Ureter (tissue), 1 donor: ENCODE measurements around the gene ZNF544. TPM values are rescaled to one million over a fixed set of nuclear protein-coding genes. Genes with fewer than 3 reads are reported as not detected.
A peak's percentile ranks its signal among the peaks of the same experiment; 100 is the strongest.
"Not testable (repeated sequence)": the region's sequence is repeated elsewhere in the genome, so short reads cannot be mapped to it uniquely, and the experiment has no call there.

Source experiments
- DNase-seq: peaks from one replicate; pipeline ENCODE4 v3.0.0-alpha.2; 2020; ENCODE audit warnings: low spot score
- total RNA-seq: library from RNA; stranded (reverse); gene quantifications from one replicate; pipeline ENCODE4 v1.2.4, GENCODE V29; 2023
- donor health status: DM: yes; HTN: yes; CAD: no.

Gene ZNF544
- total RNA-seq, 1 donor from 2014 or later = 46.4 TPM

DNA sequence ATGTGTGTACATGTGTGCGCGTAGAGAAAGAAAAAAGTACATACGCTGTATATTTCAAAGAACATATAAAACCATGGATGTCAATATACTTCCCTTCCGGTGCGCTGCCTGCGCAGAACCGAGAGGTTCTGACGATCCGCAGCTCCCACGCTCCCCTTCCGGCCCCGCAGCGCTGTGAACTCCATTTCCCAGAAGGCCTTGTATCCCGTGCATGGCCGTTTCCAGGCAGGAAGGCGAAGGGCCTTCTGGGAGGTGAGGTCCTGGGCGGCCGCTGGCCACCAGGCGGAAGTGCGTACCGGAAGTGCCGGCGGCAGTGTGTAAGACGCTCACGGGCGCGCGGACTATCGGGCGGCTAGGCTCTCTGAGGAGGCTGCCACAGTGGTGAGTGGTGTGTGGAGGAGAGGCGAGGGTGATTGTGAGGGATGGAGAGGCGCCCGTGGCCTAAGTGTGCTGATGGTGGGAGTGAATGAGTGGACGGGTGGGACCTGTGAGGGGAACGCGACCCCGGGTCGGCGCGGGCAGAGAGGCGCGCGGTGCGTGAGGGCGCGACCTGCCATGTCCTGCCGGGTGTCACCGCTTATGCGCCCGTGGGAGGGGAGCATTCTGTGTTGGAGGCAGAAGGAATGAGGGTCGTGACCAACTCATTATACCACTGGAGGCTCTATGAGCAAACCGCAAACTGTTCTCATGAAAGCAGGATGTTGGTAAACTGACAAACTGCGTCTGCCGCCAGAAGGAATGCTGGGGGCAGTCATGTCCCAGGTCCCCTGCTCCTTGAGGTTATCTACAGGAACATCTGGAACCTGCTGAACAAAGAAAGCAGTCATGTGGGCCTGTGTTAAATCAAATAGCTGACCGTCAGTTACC is 76.6 kb downstream of the ZNF544 start, which contains the start of gene ERVK3-1:
Gene ERVK3-1 (plus strand): TSS at position 313 of the 867 bp plus-strand sequence. CDS start 6,792 bp downstream, outside the sequence.
- DNase-seq = peak; percentile 95

DNA sequence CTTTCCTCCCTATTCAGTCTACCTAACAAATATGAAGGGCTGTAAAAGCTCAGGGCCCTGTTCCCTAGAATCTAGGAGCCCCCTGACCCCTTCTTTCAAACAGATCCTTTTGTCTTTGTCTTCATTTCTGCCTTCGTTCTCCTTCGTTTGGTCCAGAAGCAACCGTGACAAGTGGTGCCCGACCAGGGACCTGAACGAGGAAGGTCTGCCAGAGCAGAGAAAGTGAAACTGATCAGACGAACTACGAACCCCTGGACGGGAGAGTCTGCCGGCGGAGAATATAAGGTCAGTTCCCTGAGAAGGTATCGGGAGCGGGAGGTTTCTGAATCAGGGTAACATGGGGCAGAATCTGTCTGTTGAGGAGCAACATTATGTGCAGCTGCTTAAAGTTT is 77.2 kb downstream of the ZNF544 start:
- DNase-seq = no peak

DNA sequence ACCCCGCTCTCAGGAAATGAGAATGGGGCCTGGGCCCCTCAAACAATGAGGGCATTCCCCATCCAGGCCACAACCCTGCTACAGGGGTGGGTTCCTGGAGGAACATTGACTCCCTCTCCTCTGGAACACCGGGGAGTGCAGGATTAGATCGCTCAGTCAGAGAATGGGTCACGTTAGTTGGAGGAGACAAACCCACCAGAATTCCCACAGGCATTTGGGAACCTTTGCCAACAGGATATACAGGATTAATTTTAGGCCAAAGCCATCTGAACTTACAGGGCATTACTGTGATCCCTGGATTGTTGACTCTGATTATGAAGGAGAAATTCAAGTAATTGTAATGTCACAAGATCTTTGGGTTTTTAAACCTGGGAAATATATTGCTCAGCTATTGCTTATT is 79.0 kb downstream of the ZNF544 start:
- no peak for DNase-seq

DNA sequence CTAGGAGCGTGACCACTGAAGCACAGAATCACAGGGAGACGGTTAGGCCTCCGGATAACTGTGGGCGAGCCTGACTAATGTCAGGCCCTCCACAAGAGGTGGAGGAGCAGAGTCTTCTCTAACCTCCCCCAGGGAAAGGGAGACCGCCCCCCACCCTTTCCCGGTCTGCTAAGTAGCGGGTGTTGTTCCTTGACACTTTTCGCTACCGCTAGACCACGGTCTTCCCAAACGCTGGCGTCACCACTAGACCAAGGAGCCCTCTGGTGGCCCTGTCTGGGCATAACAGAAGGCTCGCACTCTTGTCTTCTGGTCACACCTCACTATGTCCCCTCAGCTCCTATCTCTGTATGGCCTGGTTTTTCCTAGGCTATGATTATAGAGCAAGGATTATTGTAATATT is 82.0 kb downstream of the ZNF544 start:
- not testable (repeated sequence) for DNase-seq

DNA sequence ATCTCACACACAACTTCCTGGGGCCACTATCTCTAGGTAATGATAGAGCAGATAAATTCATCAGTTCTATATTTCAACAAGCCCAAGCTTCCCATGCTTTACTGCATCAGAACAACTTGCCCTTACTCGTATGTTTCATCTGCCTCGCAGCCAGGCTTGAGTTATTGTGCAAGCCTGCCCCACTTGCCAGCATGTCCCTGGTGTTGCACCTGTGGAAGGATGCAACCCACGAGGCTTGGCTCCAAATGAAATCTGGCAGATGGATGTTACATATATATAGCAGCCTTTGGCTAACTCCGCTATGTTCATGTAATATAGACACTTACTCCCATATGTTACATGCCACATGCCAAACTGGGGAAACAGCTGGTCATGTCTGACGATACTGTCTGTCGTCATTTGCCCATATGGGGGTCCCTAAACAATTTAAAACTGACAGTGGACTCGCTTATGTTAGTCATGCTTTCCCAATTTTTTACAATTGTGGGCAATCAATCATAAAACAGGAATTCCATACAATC is 82.7 kb downstream of the ZNF544 start:
- DNase-seq = no peak

Other genes with a start within 250 kb of the ZNF544 start
- 28.1 TPM for gene ZNF606, start 226.1 kb upstream of the ZNF544 start, total RNA-seq
- gene ZSCAN1, start 194.9 kb upstream of the ZNF544 start, total RNA-seq = 2.3 TPM
- gene ZNF135, start 169.6 kb upstream of the ZNF544 start, total RNA-seq = 14.1 TPM
- gene ZSCAN18, start 130.7 kb upstream of the ZNF544 start, total RNA-seq = 109 TPM
- gene ZNF329, start 78.1 kb upstream of the ZNF544 start, total RNA-seq = 14.8 TPM
- gene ZNF274, start 45.9 kb upstream of the ZNF544 start, total RNA-seq = 29.7 TPM
- 8.6 TPM for gene ZNF8, start 50.0 kb downstream of the ZNF544 start, total RNA-seq
- 38.8 TPM for gene ERVK3-1, start 76.5 kb downstream of the ZNF544 start, total RNA-seq
- gene ZSCAN22, start 98.1 kb downstream of the ZNF544 start, total RNA-seq = 3.5 TPM
- gene A1BG, start 124.6 kb downstream of the ZNF544 start, total RNA-seq = 10.7 TPM
- 1.6 TPM for gene ZNF497, start 133.8 kb downstream of the ZNF544 start, total RNA-seq
- 3.6 TPM for gene ZNF837, start 152.1 kb downstream of the ZNF544 start, total RNA-seq
- 1,165 TPM for gene RPS5, start 158.4 kb downstream of the ZNF544 start, total RNA-seq
- 1.8 TPM for gene RNF225, start 166.7 kb downstream of the ZNF544 start, total RNA-seq
- 11.5 TPM for gene ZNF584, start 179.7 kb downstream of the ZNF544 start, total RNA-seq
- 8.0 TPM for gene ZNF132, start 211.2 kb downstream of the ZNF544 start, total RNA-seq
- gene ZNF324B, start 222.7 kb downstream of the ZNF544 start, total RNA-seq = 8.1 TPM
- 14.7 TPM for gene ZNF324, start 238.2 kb downstream of the ZNF544 start, total RNA-seq
- 18.0 TPM for gene ZNF446, start 247.4 kb downstream of the ZNF544 start, total RNA-seq